HG03095 (cell line): ENCODE results near the gene CSPG4.
"Not testable (repeated sequence)": the region's sequence is repeated elsewhere in the genome, so short reads cannot be mapped to it uniquely, and the experiment has no call there.

Experiments
- ATAC-seq: cut with Tn5 transposase; IDR thresholded peaks from one replicate; pipeline ENCODE4 v1.9.1; 2021; ENCODE audit warnings: moderate library complexity; ENCODE audit not compliant: unreplicated experiment

Gene CSPG4

DNA sequence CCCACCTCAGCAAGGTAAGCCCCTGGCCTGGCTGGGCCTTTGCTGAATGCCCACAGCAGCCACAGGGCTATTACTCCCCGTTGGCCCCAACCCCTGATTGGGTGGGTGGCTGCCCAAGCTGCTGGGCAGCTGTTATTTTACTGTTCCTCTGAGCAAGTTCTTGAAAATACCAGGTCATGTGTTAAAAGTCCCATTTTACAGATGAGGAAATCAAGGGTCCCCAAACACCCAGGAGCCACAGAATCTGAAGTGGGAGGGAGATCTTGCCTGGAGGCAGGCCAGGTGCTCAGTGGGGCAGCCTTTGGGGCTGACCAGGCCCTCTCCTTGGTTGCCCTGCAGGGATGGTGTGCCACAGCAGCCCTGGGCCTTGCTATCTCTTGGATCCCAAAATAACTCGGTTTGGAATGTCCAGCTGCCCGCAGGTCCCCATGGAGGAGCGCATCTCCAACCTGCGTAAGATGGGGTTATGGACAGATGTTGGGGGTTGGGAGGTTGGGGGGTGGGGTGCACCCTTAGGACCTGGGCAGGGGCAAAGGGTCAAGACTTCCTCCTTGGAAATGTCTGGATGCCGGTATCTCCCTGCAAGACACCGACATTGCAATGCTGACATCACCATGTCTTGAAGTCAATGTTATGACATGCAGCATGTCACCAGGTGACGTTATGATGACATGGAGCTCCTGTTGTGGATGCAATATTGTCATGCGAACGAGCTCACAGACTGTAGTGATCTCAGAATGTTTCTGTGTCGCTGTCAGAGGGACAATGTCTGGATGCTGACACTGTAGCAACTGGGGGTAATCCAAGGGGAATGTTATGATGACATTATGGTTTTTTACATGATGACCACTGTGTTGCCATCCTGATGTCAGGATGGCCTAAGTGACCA, 13.3 kb upstream of the CSPG4 start:
- no peak for ATAC-seq

- ATAC-seq = no peak
Measured at GRCh38 chr15:75725006-75725718, 12.5 kb upstream of the CSPG4 start.

- no peak for ATAC-seq
Measured at GRCh38 chr15:75723847-75724660, 11.4 kb upstream of the CSPG4 start.

GRCh38 chr15:75723171-75723846, 10.7 kb upstream of the CSPG4 start:
- ATAC-seq = no peak

- ATAC-seq = no peak
Measured at GRCh38 chr15:75721923-75722870, 9.5 kb upstream of the CSPG4 start.

DNA sequence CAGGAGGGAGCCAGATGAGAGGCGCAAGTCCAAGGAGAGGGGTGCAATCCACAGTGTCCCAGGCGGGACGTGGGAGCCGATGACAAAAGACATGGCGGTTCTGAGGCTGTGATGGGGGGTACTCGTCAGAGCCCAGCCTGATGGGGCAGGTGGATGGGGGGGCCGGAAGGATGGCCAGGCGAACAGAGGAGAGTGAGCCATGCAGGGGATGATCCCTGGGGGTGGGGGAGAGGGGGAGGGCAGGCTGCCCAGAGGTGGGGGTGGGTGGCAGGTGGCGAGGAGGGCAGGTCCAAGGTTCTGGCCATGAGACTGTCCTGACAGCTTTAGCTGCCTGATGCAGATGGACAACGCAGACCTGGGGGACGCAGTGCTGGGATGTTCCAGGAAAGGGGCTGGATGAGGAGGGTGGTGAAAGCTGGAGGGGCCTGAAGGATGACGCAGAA, 8.9 kb upstream of the CSPG4 start:
- ATAC-seq = no peak

DNA sequence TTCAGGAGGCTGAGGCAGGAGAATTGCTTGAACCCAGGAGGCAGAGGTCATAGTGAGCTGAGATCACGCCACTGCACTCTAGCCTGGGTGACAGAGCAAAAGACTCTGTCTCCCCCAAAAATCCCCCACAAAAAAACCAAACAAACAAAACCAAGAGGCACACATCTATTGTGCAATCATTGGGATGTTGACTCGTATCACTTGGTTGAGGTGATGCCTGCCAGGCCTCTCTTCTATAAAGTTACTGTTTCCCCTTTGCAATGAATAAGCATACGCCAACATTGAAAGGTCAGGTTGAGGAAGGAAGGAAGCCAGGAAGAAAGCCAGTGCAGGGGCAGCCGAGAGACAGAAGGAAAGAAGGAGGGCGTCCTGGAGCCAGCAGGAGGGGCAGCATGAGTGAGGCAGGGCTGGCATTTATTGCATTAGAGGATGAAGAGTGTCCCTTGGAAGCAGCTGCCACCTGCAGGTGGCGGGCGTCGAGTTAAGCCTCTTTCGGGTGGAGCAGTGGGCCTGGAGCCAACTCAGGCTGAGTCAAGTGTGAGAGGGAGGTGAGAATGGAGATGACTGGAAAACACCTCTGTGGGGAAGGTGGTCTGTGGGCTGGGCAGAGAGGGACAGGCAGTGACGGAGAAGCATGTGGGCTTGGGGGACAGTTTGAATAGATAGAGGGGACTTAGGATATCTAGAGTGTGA, 8.3 kb upstream of the CSPG4 start:
- ATAC-seq = no peak

DNA sequence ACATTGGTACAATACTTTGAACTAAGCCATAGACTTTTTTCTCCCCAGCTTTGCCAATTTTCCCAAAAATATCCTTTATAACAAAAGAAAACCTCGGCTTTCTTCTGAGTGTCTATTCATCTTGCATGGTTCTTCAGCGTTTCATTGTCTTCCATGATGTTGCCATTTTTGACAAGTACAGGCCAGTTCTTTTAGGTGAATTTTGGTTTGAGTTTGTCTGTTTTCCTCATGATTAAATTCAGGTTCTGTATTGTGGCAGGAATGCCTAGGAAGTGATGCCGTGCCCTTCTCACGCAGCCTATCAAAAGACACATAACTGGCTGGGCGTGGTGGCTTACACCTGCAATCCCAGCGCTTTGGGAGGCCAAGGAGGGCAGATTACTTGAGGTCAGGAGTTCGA, 7.6 kb upstream of the CSPG4 start:
- ATAC-seq = no peak

- no peak for ATAC-seq
Measured at GRCh38 chr15:75718328-75718727, 5.7 kb upstream of the CSPG4 start.

DNA sequence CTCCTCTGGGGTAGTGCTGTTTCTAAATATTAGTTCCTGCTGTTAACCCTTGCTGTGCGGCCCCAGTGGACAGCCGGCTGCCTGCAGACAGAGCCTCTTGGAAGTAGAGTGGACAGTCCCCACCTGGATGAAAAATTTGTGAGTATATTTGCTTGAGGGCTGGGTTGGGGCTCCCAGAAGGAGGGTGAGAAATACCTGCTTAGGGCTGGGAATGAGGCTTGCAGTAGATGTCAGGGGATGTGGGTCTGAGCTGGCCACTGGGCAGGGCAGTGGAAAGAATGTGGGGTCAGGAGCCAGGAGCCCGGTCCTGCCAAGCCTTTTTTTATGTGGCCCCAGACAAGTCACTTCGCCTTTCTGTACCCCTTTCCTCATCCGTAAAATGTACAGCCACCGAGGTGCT, 4.4 kb upstream of the CSPG4 start:
- ATAC-seq = not testable (repeated sequence)

DNA sequence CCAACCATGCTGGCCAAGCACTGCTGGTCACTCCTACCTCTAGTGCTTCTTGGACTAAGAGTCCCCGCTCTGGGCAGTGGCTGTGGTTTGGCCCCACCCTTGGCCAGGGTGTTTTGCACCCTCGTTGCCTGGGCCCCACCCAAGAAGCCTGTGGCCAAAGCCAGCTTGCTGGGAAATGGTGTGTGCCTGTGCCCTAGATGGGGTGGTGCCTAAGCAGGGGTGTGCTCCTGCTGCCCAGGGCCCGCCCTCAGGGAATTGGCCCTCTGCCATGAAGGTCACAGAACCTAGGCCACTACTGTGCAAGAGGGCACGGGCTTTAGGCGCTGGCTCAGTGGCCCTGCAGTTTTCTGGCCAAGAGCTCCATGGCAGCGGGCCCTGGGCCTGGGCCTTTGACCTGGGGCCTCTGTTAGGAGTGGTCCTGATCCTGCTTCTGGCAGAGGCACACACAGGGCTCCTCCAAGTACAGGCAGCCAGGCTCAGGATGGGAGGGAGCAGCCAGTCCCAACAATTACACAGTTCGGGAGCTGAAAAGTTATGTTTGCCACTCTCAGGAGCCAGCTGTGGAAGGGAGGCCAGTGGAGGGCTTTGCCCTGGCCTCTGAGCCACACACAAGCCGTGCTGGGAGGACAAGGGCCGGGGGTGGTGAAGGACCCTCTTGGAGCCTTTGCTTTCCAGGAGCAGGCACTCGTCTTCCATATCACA, 3.8 kb upstream of the CSPG4 start:
- not testable (repeated sequence) for ATAC-seq

- not testable (repeated sequence) for ATAC-seq
Measured at GRCh38 chr15:75715312-75715832, 2.7 kb upstream of the CSPG4 start.

GRCh38 chr15:75714195-75714594, 1.5 kb upstream of the CSPG4 start:
- ATAC-seq = no peak

DNA sequence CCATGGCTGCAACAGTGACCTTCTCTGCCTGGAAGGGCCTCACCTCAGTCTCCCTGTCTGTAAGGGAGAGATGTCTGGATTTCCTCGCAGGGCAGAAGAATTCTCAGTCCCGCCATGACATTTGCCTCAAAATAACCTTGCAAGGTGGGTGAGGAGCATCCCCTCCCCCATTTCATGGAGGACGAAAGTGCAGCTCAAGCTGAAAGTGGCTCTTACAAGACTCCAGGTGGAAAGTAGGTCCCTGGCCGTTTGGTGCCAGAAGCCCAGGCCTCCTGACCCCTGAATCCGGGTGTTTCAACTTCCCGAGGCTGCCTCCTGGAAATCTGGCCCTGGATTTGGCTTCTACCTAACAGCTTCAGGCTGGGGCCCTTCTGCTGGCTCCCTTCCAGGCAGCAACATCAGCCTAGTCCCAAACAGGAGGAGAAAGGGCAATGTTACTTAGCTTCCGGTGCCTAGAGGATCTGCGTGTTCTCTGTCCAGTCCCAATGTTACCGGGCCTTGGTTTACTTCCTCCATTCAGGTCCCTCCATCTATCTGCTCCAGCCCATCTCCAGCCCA, 769 bp upstream of the CSPG4 start:
- ATAC-seq = no peak

GRCh38 chr15:75711495-75711894, 1.2 kb downstream of the CSPG4 start:
- ATAC-seq = not testable (repeated sequence)

- ATAC-seq = not testable (repeated sequence)
Measured at GRCh38 chr15:75710874-75711273, 1.8 kb downstream of the CSPG4 start.

DNA sequence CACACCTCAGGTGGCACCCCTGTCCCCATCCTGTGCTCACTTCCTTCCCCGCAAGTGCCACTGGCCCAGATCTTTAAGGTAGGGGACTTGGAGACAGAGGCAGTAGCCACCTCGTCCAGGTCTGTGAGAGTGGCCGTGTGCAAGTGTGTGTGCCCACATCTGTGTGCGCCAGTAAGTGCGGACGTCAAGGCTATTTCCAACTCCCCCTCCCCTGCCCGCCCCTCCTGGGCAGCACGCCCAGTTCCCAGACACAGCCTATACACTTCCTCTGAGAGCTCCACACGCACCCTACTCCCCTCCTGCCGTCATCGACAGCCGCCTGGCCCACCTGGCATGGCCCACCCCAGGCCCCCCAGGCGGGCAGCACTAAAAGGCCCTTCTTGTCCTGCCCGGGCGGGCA, 3.2 kb downstream of the CSPG4 start:
- not testable (repeated sequence) for ATAC-seq

- no peak for ATAC-seq
Measured at GRCh38 chr15:75706682-75706954, 6.0 kb downstream of the CSPG4 start.
